Right lobe of liver (tissue), 4 donors: ENCODE measurements around the gene EXD1.

Source experiments
- CTCF ChIP-seq, 4 donors: fragments of 200-600 bp in 3 of 4; fragments of 450-650 bp in 1 of 4; IDR thresholded peaks; one replicate each; pipeline versions ENCODE4 v1.5.1 to v1.8.0; 2016 to 2022; ENCODE audit warnings: antibody characterized with exemption in 4 of 4, mild to moderate bottlenecking in 2 of 4
- POLR2A ChIP-seq: fragments of 450-650 bp; IDR thresholded peaks from one replicate; pipeline ENCODE4 v1.6.1; 2017; ENCODE audit warnings: antibody characterized with exemption, mild to moderate bottlenecking
- donor health status: DM: no; HTN: no; CAD: no.
- donor health status: DM: no; HTN: no; CAD: no.
- donor health status: DM: no; HTN: yes; CAD: no.

GRCh38 chr15:41194444-41194843, 36.1 kb downstream of the EXD1 start:
- TF ChIP-seq POLR2A (no peak), CTCF (IDR thresholded peaks at IDR 0.05) (no peak)
